GM18861 (cell line): ENCODE data around the gene UBA1.
A peak's percentile ranks its signal among the peaks of the same experiment; 100 is the strongest.

Experiments used
- ATAC-seq: cut with Tn5 transposase; IDR thresholded peaks from one replicate; pipeline ENCODE4 v1.9.1; 2021; ENCODE audit not compliant: unreplicated experiment

Gene UBA1

GRCh38 chrX:47193475-47194193 is at the start of gene UBA1:
Gene UBA1, plus strand, starts transcription at chrX:47193829. Its CDS starts 4,974 bp downstream, at chrX:47198803.
- ATAC-seq = peak; percentile 73

GRCh38 chrX:47143894-47144625 is 49.6 kb upstream of the UBA1 start:
- ATAC-seq = peak; percentile 4

DNA sequence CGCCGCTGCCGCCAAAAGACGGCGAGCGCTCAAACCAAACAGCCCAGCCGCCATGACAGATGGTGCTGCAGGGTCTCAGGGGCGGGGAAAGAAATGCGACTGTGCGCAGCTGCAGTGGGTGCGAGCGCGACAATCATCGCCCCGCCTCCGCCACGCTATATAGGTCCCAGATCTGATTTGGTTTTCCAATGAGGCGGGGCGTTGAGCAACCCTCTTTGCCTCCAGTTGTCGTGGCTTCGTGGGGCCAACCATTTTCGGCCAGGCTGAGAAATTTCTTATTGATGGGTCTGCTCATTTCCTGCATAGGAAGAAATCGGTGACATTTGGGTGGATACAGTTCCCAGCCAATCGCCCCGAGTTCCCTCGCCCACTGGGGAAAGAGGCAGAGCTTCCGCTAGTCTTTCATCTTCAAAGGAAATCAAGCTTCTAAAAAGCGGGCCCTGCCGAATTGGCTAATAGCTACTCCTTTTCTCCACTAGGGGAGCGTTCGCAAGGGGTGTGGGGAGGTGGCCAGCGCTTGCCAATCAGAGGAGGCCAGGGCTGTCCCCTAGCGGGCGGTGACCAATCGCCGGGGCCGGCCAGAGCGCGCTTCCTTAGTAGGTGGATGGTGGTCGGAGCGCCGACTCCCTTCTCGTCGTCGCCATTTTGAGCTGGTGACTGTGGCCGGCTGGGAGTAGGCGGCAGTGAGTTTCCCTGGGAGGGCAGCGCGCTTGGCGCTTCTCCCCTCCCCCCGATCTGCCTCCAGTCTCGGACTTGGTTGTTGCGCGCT is 48.8 kb upstream of the UBA1 start, which contains the start of the genes NDUFB11 and RBM10:
NDUFB11 (minus strand) TSS at position 77 of the 769 bp plus-strand sequence; CDS start at position 54, 23 bp downstream.
RBM10 (plus strand) TSS at position 596 of the 769 bp plus-strand sequence. CDS start 2,261 bp downstream, outside the sequence.
- peak; percentile 81 for ATAC-seq

GRCh38 chrX:47145395-47146120 is 48.1 kb upstream of the UBA1 start:
- no peak for ATAC-seq

- ATAC-seq = no peak
Observed at GRCh38 chrX:47146121-47146935, 47.3 kb upstream of the UBA1 start.

GRCh38 chrX:47146936-47147859 is 46.4 kb upstream of the UBA1 start:
- no peak for ATAC-seq

DNA sequence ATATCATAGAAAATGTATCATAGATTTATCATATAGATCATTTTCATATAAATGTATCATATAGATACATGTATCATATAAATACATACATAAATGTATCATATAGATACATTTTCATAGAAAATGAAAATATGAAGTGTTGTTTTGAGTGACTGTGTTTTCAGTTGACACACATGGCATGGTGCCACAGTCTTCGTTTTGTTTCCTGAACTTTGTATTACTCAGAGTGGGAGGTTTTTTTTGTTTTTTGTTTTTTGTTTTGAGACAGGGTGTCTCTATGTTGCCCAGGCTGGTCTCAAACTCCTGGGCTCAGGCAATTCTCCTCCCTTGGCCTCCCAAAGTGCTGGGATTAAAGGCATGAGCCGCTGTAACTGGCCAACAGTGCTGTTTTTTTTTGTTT is 44.7 kb upstream of the UBA1 start:
- ATAC-seq = no peak

- no peak for ATAC-seq
Observed at GRCh38 chrX:47151435-47151834, 42.2 kb upstream of the UBA1 start.

GRCh38 chrX:47156611-47157520 is 36.8 kb upstream of the UBA1 start:
- no peak for ATAC-seq

- no peak for ATAC-seq
Observed at GRCh38 chrX:47158131-47158530, 35.5 kb upstream of the UBA1 start.

- ATAC-seq = no peak
Observed at GRCh38 chrX:47158781-47159180, 34.8 kb upstream of the UBA1 start.

DNA sequence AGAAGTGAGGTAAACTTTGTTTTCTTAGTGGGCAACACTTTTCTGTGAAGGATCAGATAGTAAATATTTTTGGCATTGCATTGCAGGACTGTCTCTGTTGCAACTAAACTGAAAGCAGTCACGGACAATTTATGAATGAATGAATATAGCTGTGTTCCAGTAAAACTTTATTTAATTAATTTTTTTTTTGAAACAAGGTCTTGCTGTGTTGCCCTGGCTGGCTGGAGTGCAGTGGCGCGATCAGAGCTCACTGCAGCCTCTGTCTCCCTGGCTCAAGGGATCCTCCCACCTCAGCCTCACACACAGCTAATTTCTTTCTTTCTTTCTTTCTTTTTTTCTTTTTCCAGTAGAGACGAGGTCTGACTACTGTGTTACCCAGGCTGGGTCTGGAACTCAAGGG is 32.8 kb upstream of the UBA1 start:
- ATAC-seq = no peak

GRCh38 chrX:47162927-47163583 is 30.6 kb upstream of the UBA1 start:
- no peak for ATAC-seq

- no peak for ATAC-seq
Observed at GRCh38 chrX:47164420-47164819, 29.2 kb upstream of the UBA1 start.

DNA sequence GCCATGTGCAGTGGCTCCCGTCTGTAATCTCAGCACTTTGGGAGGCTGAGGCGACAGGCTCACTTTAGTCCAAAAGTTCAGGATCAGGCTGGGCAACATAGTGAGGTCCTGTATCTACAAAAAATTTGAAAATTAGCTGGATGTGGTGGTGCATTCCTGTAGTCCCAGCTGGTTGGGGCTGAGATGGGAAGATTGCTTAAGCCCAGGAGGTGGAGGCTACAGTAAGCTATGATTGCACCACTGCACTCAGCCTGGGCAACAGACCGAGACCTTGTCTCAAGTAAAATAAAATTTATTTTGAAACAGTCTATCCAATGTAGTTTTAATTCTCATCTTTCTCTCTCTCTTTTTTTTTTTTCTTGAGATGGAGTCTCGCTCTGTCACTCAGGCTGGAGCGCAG is 27.5 kb upstream of the UBA1 start:
- ATAC-seq = no peak

GRCh38 chrX:47168495-47169073 is 25.0 kb upstream of the UBA1 start:
- no peak for ATAC-seq

DNA sequence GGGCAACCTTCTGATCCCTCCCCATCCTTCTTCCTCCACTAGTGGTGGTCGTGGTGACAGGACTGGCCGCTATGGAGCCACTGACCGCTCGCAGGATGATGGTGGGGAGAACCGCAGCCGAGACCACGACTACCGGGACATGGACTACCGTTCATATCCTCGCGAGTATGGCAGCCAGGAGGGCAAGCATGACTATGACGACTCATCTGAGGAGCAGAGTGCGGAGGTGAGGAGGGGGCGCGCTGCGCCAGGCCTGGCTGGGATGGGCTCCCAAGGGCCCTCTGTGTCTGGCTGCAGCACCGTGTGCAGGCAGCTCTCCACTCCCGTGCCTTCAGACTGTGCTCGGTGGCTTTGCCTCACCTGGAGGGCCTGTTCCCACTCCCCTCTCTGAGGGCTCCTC is 24.4 kb upstream of the UBA1 start:
- no peak for ATAC-seq
